Activated CD4-positive, alpha-beta T cell treated with anti-CD3 and anti-CD28 coated beads, Interleukin-2, amount 10 ng/mL, durations not matched to agents 24 days and 14 days (primary cell): ENCODE results near the gene ALDH1B1. TPM values are rescaled to one million over a fixed set of nuclear protein-coding genes. Genes with fewer than 3 reads are reported as not detected.

Experiments used
- DNase-seq: peaks from one replicate; pipeline ENCODE4 v3.0.0; 2022
- H3K27ac Mint-ChIP-seq: one replicate; pipeline ENCODE4 v1.8.0; 2022; ENCODE audit warnings: mild to moderate bottlenecking, mixed read lengths
- H3K27me3 Mint-ChIP-seq: one replicate; pipeline ENCODE4 v1.8.0; 2022; ENCODE audit warnings: mixed read lengths
- H3K36me3 Mint-ChIP-seq: one replicate; pipeline ENCODE4 v1.8.0; 2022; ENCODE audit warnings: low read depth, mild to moderate bottlenecking, mixed read lengths
- H3K4me1 Mint-ChIP-seq: one replicate; pipeline ENCODE4 v1.8.0; 2021; ENCODE audit warnings: mixed read lengths
- H3K4me3 Mint-ChIP-seq: one replicate; pipeline ENCODE4 v1.8.0; 2022; ENCODE audit warnings: mild to moderate bottlenecking, moderate library complexity, mixed read lengths
- H3K9me3 Mint-ChIP-seq: one replicate; pipeline ENCODE4 v1.8.0; 2021; ENCODE audit warnings: mixed read lengths
- intact Hi-C: fragments of 100-400 bp; cut with micrococcal nuclease; formaldehyde crosslinking; loops from one replicate; pipeline ENCODE4 v1.15.1; 2023
- total RNA-seq: library from RNA; stranded (reverse); gene quantifications from 2 replicates; pipeline ENCODE4 v1.2.3, GENCODE V29; 2022

Gene ALDH1B1
- total RNA-seq, result 35.2 and 36.5 TPM in 2 replicates

GRCh38 chr9:38392235-38393127 lies at the start of gene ALDH1B1:
Gene ALDH1B1, plus strand, starts transcription at chr9:38392702. Its CDS starts 3,047 bp downstream, at chr9:38395749.
- Mint-ChIP-seq H3K4me3 (peak within 1 kb of the TSS; percentile 96), H3K9me3 (no peaks in the 10 kb centered on the region), H3K27me3 (peaks cover 16% of the 10 kb centered on the region), H3K27ac (peak within 1 kb of the TSS; percentile 91), H3K36me3 (peaks cover 10% of the 10 kb centered on the region), H3K4me1 (peaks cover 17% of the 10 kb centered on the region)
- DNase-seq, result peak; percentile 94
- intact Hi-C loops, result loop anchor here (1.0 to 10.0 kb wide), 2 partner anchors 324 to 488 kb away; partner anchors contain the start of gene SLC25A51

DNA sequence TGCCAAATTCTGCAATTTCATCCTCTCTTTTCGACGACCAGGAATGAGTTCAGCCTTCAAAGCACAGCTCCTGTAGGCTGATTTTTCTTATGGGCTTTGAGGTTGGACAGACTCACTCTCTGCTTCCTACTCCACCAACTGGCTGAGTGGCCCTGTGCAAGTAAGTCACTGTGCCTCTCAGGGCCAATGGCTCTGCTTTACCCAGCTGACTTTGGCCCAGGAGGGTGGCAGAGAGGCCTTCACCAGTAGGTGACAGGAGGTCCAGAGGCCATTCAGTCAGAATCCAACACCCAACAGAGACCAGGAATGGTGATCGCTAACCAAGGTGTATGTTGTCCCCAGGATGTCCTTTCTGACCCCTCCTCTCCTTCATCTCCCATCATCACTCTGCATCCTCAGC lies 49.5 kb upstream of the ALDH1B1 start:
- no peak for DNase-seq
- peaks cover 1% of the 10 kb centered on the region for H3K27me3 Mint-ChIP-seq
- H3K4me3 Mint-ChIP-seq, result no peak overlapping the region
- peaks cover 2% of the 10 kb centered on the region for H3K4me1 Mint-ChIP-seq
- H3K27ac Mint-ChIP-seq, result no peak overlapping the region
- no peaks in the 10 kb centered on the region for H3K36me3 Mint-ChIP-seq
- no peaks in the 10 kb centered on the region for H3K9me3 Mint-ChIP-seq
- intact Hi-C loops, result no loop called here

- no peaks in the 10 kb centered on the region for H3K9me3 Mint-ChIP-seq
- no peak overlapping the region for H3K27ac Mint-ChIP-seq
- peaks cover 1% of the 10 kb centered on the region for H3K27me3 Mint-ChIP-seq
- peaks cover 2% of the 10 kb centered on the region for H3K4me1 Mint-ChIP-seq
- H3K4me3 Mint-ChIP-seq, result no peak overlapping the region
- intact Hi-C loops, result no loop called here
- no peak for DNase-seq
- H3K36me3 Mint-ChIP-seq, result no peaks in the 10 kb centered on the region
Measured at GRCh38 chr9:38343552-38343951, 49.0 kb upstream of the ALDH1B1 start.

DNA sequence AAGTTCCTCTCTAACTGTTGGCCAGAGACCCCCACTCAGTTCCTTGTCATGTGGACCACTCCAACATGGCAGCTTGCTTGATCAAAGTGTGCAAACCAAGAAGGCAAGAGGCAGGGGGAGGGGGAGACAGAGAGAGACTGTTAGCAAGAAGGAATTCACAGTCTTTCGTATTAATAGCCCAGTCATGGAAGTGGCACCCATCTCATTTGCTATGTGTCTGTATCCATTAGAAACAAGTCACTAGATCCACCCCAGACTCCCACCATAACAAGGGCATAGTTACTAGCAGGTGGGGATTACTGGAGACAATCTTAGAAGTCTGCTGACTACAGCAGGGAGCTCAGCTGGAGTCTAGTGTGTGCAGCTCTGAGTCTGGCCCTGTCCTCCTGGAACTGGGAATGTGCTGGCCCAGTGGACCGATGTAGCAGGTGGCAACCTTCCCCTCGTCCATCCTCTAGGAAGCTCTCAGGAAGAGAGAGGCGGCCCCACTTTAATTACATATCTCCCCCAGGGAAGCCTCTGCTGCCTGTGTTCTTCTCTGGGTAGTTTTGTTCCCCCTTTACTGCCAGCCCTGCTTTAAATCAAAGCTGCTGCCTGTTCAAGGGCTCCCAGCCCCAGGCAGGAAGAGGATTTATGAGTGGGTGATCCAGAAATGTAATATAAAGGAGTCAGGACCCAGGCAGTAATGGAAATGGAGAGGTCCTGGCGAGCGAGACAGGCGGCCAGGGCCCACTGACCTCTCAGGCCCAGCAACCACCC lies 47.8 kb upstream of the ALDH1B1 start:
- Mint-ChIP-seq H3K36me3 (no peaks in the 10 kb centered on the region), H3K4me3 (no peak overlapping the region), H3K4me1 (peaks cover 2% of the 10 kb centered on the region), H3K27me3 (peaks cover 3% of the 10 kb centered on the region), H3K9me3 (no peaks in the 10 kb centered on the region), H3K27ac (no peak overlapping the region)
- no peak for DNase-seq
- intact Hi-C loops, result no loop called here

- peaks cover 5% of the 10 kb centered on the region for H3K27me3 Mint-ChIP-seq
- H3K4me3 Mint-ChIP-seq, result no peak overlapping the region
- H3K36me3 Mint-ChIP-seq, result no peaks in the 10 kb centered on the region
- peaks cover 2% of the 10 kb centered on the region for H3K4me1 Mint-ChIP-seq
- H3K9me3 Mint-ChIP-seq, result no peaks in the 10 kb centered on the region
- DNase-seq, result no peak
- intact Hi-C loops, result no loop called here
- no peak overlapping the region for H3K27ac Mint-ChIP-seq
Measured at GRCh38 chr9:38345851-38346755, 46.4 kb upstream of the ALDH1B1 start.

DNA sequence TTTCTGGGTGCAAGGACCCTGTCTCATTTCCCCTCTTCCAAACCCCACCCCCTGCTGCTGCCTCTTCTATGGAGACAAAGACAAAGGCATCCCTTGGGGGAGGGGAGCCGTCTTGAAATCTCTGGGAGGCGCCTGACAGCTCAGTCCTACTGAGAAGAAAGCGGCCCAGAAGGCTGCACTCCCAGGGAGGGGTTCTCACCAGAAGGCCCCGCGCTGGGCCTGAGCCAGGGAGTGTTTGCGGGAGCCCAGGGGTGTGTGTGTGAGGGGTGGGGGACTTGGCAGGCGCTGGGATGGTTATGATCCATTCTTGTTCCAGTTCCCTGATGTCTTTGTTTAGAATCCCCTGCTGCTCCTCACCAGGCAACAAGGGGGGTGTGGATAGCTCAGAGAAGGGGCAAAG lies 45.7 kb upstream of the ALDH1B1 start:
- Mint-ChIP-seq H3K27ac (no peak overlapping the region), H3K4me3 (no peak overlapping the region), H3K36me3 (no peaks in the 10 kb centered on the region), H3K4me1 (peaks cover 2% of the 10 kb centered on the region), H3K27me3 (peaks cover 5% of the 10 kb centered on the region), H3K9me3 (no peaks in the 10 kb centered on the region)
- intact Hi-C loops, result no loop called here
- no peak for DNase-seq

GRCh38 chr9:38347271-38347671 lies 45.2 kb upstream of the ALDH1B1 start:
- Mint-ChIP-seq H3K36me3 (no peaks in the 10 kb centered on the region), H3K4me3 (no peak overlapping the region), H3K27ac (no peak overlapping the region), H3K9me3 (no peaks in the 10 kb centered on the region), H3K27me3 (peaks cover 5% of the 10 kb centered on the region), H3K4me1 (peaks cover 2% of the 10 kb centered on the region)
- intact Hi-C loops, result no loop called here
- no peak for DNase-seq

GRCh38 chr9:38347946-38348345 lies 44.6 kb upstream of the ALDH1B1 start:
- no peak overlapping the region for H3K4me3 Mint-ChIP-seq
- no peaks in the 10 kb centered on the region for H3K36me3 Mint-ChIP-seq
- no peaks in the 10 kb centered on the region for H3K9me3 Mint-ChIP-seq
- peaks cover 5% of the 10 kb centered on the region for H3K27me3 Mint-ChIP-seq
- no peak overlapping the region for H3K27ac Mint-ChIP-seq
- intact Hi-C loops, result no loop called here
- H3K4me1 Mint-ChIP-seq, result peaks cover under 1% of the 10 kb centered on the region
- DNase-seq, result no peak

GRCh38 chr9:38350529-38350928 lies 42.0 kb upstream of the ALDH1B1 start:
- Mint-ChIP-seq H3K9me3 (no peaks in the 10 kb centered on the region), H3K36me3 (no peaks in the 10 kb centered on the region), H3K4me1 (peaks cover 3% of the 10 kb centered on the region), H3K4me3 (no peak overlapping the region), H3K27me3 (peaks cover 5% of the 10 kb centered on the region), H3K27ac (no peak overlapping the region)
- DNase-seq, result no peak
- intact Hi-C loops, result no loop called here

GRCh38 chr9:38352530-38353328 lies 39.8 kb upstream of the ALDH1B1 start:
- H3K27ac Mint-ChIP-seq, result no peak overlapping the region
- no peaks in the 10 kb centered on the region for H3K36me3 Mint-ChIP-seq
- intact Hi-C loops, result no loop called here
- no peak overlapping the region for H3K4me3 Mint-ChIP-seq
- peaks cover 3% of the 10 kb centered on the region for H3K4me1 Mint-ChIP-seq
- no peaks in the 10 kb centered on the region for H3K9me3 Mint-ChIP-seq
- peaks cover 3% of the 10 kb centered on the region for H3K27me3 Mint-ChIP-seq
- no peak for DNase-seq

- Mint-ChIP-seq H3K36me3 (no peaks in the 10 kb centered on the region), H3K9me3 (no peaks in the 10 kb centered on the region), H3K4me1 (peaks cover 3% of the 10 kb centered on the region), H3K4me3 (no peak overlapping the region), H3K27me3 (peaks cover 2% of the 10 kb centered on the region), H3K27ac (no peak overlapping the region)
- intact Hi-C loops, result no loop called here
- no peak for DNase-seq
Measured at GRCh38 chr9:38355115-38355514, 37.4 kb upstream of the ALDH1B1 start.

- intact Hi-C loops, result no loop called here
- DNase-seq, result no peak
- H3K4me1 Mint-ChIP-seq, result peaks cover 3% of the 10 kb centered on the region
- no peaks in the 10 kb centered on the region for H3K9me3 Mint-ChIP-seq
- peaks cover 2% of the 10 kb centered on the region for H3K27me3 Mint-ChIP-seq
- H3K4me3 Mint-ChIP-seq, result no peak overlapping the region
- no peak overlapping the region for H3K27ac Mint-ChIP-seq
- no peaks in the 10 kb centered on the region for H3K36me3 Mint-ChIP-seq
Measured at GRCh38 chr9:38355517-38356120, 36.9 kb upstream of the ALDH1B1 start.
